Measurements from ENCODE around the gene SC5D.
A peak's percentile ranks its signal among the peaks of the same experiment; 100 is the strongest.

Gene SC5D

GRCh38 chr11:121292495-121293287, at the start of gene SC5D:
Gene SC5D (plus strand): TSS chr11:121292771. CDS start chr11:121303376, 10,605 bp downstream.
- DNase-seq = peak; percentile 95

- no peak for DNase-seq
These were observed 47.7 kb upstream of the SC5D start for GRCh38 chr11:121244884-121245283.

- no peak for DNase-seq
These were observed 46.4 kb upstream of the SC5D start for GRCh38 chr11:121246021-121246768.

- no peak for DNase-seq
These were observed 45.9 kb upstream of the SC5D start for GRCh38 chr11:121246769-121247035.

GRCh38 chr11:121248496-121248895, 44.1 kb upstream of the SC5D start:
- no peak for DNase-seq

- DNase-seq = no peak
These were observed 43.4 kb upstream of the SC5D start for GRCh38 chr11:121249039-121249663.

GRCh38 chr11:121250843-121251242, 41.7 kb upstream of the SC5D start:
- no peak for DNase-seq

- DNase-seq = no peak
These were observed 38.6 kb upstream of the SC5D start for GRCh38 chr11:121253951-121254350.

- no peak for DNase-seq
These were observed 37.8 kb upstream of the SC5D start for GRCh38 chr11:121254756-121255155.

- no peak for DNase-seq
These were observed 37.0 kb upstream of the SC5D start for GRCh38 chr11:121255473-121256125.

- DNase-seq = no peak
These were observed 35.3 kb upstream of the SC5D start for GRCh38 chr11:121257289-121257688.

GRCh38 chr11:121257976-121258375, 34.6 kb upstream of the SC5D start:
- DNase-seq = no peak

- no peak for DNase-seq
These were observed 27.0 kb upstream of the SC5D start for GRCh38 chr11:121265586-121265985.

- DNase-seq = no peak
These were observed 24.0 kb upstream of the SC5D start for GRCh38 chr11:121268581-121268980.

- DNase-seq = no peak
These were observed 22.4 kb upstream of the SC5D start for GRCh38 chr11:121270001-121270678.

- no peak for DNase-seq
These were observed 18.1 kb upstream of the SC5D start for GRCh38 chr11:121274332-121274991.

- DNase-seq = no peak
These were observed 10.9 kb upstream of the SC5D start for GRCh38 chr11:121281698-121282097.

- no peak for DNase-seq
These were observed 10.2 kb upstream of the SC5D start for GRCh38 chr11:121282386-121282785.

GRCh38 chr11:121282886-121283502, 9.6 kb upstream of the SC5D start:
- DNase-seq = no peak

- no peak for DNase-seq
These were observed 1.3 kb upstream of the SC5D start for GRCh38 chr11:121291319-121291718.

GRCh38 chr11:121291896-121292494, 576 bp upstream of the SC5D start:
- DNase-seq = no peak

- DNase-seq = no peak
These were observed 670 bp downstream of the SC5D start for GRCh38 chr11:121293288-121293594.

All from CD4-positive, alpha-beta T cell treated with Interferon gamma for 1 hour (primary cell).